HEK293 (cell line): ENCODE results near the gene LSM10.

Experiments used
- CTCF ChIA-PET: fragments of 350-600 bp; formaldehyde crosslinking; extraction: SDS; loops from one replicate; lab custom pipeline; 2021; ENCODE audit warnings: antibody characterized with exemption; lab: Yijun Ruan, JAX
- POLR2A ChIA-PET: fragments of 300-600 bp; formaldehyde crosslinking; extraction: SDS; loops from one replicate; lab custom pipeline; 2020; ENCODE audit warnings: antibody characterized with exemption, inconsistent platforms; lab: Yijun Ruan, JAX
- H3K27ac ChIP-seq: fragments of 200-500 bp; sonication (Bioruptor generic); 2 replicates; pipeline ENCODE4 v1.5.1; 2014; ENCODE audit warnings: low read depth, low read length, control low read depth, inconsistent platforms; ENCODE audit errors: extremely low read depth
- H3K36me3 ChIP-seq, 2 experiments: fragments of 200-500 bp in 1 of 2; sonication (Bioruptor generic) in 1 of 2; 1 replicate in 1 of 2; 2 replicates in 1 of 2; pipeline ENCODE4 v1.5.1; 2014 to 2017; ENCODE audit warnings: inconsistent platforms in 2 of 2, low read length in 2 of 2; ENCODE audit not compliant: control insufficient read depth in 2 of 2, insufficient read depth in 1 of 2
- H3K4me1 ChIP-seq: fragments of 200-500 bp; sonication (Bioruptor generic); 2 replicates; pipeline ENCODE4 v1.5.1; 2014; ENCODE audit warnings: mild to moderate bottlenecking, low read length, inconsistent platforms; ENCODE audit not compliant: control insufficient read depth, insufficient read depth
- H3K4me3 ChIP-seq: 2 replicates; pipeline ENCODE4 v1.5.1; 2011; ENCODE audit warnings: low read depth, mild to moderate bottlenecking, control low read depth, low read length, moderate library complexity
- H3K9me3 ChIP-seq: fragments of 200-500 bp; sonication (Bioruptor generic); 2 replicates; pipeline ENCODE4 v1.5.1; 2014; ENCODE audit warnings: low read depth, low read length, inconsistent platforms; ENCODE audit not compliant: control insufficient read depth, insufficient read depth
- KLF9 ChIP-seq: fragments of 450-650 bp; formaldehyde crosslinking; IDR thresholded peaks from 2 replicates; pipeline ENCODE4 v1.5.1; 2016; ENCODE audit warnings: missing biosample characterization, missing genetic modification characterization, low read depth
- MEIS1 ChIP-seq: sonication (generic); formaldehyde crosslinking; IDR thresholded peaks from 2 replicates; pipeline ENCODE4 v1.8.1; 2022; ENCODE audit warnings: missing genetic modification reagents, mild to moderate bottlenecking, borderline replicate concordance
- YY1 ChIP-seq: fragments of 450-650 bp; formaldehyde crosslinking; IDR thresholded peaks from 2 replicates; pipeline ENCODE4 v1.5.1; 2018; ENCODE audit warnings: missing biosample characterization, missing genetic modification characterization
- ZBTB21 ChIP-seq: fragments of 450-650 bp; formaldehyde crosslinking; IDR thresholded peaks from 2 replicates; pipeline ENCODE4 v1.5.1; 2017; ENCODE audit warnings: missing biosample characterization, missing genetic modification characterization
- ZFP37 ChIP-seq: fragments of 450-650 bp; formaldehyde crosslinking; IDR thresholded peaks from 2 replicates; pipeline ENCODE4 v1.5.1; 2016; ENCODE audit warnings: missing biosample characterization, missing genetic modification characterization
- ZNF157 ChIP-seq: fragments of 450-650 bp; formaldehyde crosslinking; IDR thresholded peaks from 2 replicates; pipeline ENCODE4 v1.5.1; 2016; ENCODE audit warnings: missing biosample characterization, missing genetic modification characterization
- ZNF175 ChIP-seq: fragments of 450-650 bp; formaldehyde crosslinking; IDR thresholded peaks from 2 replicates; pipeline ENCODE4 v1.5.1; 2016; ENCODE audit warnings: missing biosample characterization, missing genetic modification characterization
- ZNF248 ChIP-seq: fragments of 450-650 bp; formaldehyde crosslinking; IDR thresholded peaks from 2 replicates; pipeline ENCODE4 v1.5.1; 2017; ENCODE audit warnings: missing biosample characterization, missing genetic modification characterization
- ZNF266 ChIP-seq: fragments of 450-650 bp; formaldehyde crosslinking; IDR thresholded peaks from 2 replicates; pipeline ENCODE4 v1.5.1; 2016; ENCODE audit warnings: missing biosample characterization, missing genetic modification characterization, low read depth
- ZNF394 ChIP-seq: fragments of 450-650 bp; formaldehyde crosslinking; IDR thresholded peaks from 2 replicates; pipeline ENCODE4 v1.5.1; 2016; ENCODE audit warnings: missing biosample characterization, missing genetic modification characterization, mild to moderate bottlenecking, moderate library complexity, borderline replicate concordance
- ZNF48 ChIP-seq: fragments of 450-650 bp; formaldehyde crosslinking; IDR thresholded peaks from 2 replicates; pipeline ENCODE4 v1.5.1; 2016; ENCODE audit warnings: missing biosample characterization, missing genetic modification characterization
- ZNF548 ChIP-seq: fragments of 450-650 bp; formaldehyde crosslinking; IDR thresholded peaks from 2 replicates; pipeline ENCODE4 v1.5.1; 2016; ENCODE audit warnings: missing biosample characterization, missing genetic modification characterization
- ZNF555 ChIP-seq: fragments of 450-650 bp; formaldehyde crosslinking; conservative IDR thresholded peaks from 2 replicates; pipeline ENCODE4 v1.5.1; 2017; ENCODE audit warnings: missing biosample characterization, mild to moderate bottlenecking, missing genetic modification characterization, inconsistent platforms
- ZNF571 ChIP-seq: fragments of 450-650 bp; formaldehyde crosslinking; IDR thresholded peaks from 2 replicates; pipeline ENCODE4 v1.5.0; 2017; ENCODE audit warnings: missing biosample characterization, missing genetic modification characterization
- ZNF629 ChIP-seq: fragments of 450-650 bp; formaldehyde crosslinking; IDR thresholded peaks from 2 replicates; pipeline ENCODE4 v1.5.1; 2017; ENCODE audit warnings: missing biosample characterization, missing genetic modification characterization
- ZNF658 ChIP-seq: fragments of 450-650 bp; formaldehyde crosslinking; IDR thresholded peaks from 2 replicates; pipeline ENCODE4; 2016; ENCODE audit warnings: missing biosample characterization, missing genetic modification characterization
- ZNF660 ChIP-seq: fragments of 450-650 bp; IDR thresholded peaks from 2 replicates; pipeline ENCODE4 v1.5.1; 2018; ENCODE audit warnings: missing biosample characterization, mild to moderate bottlenecking, missing genetic modification characterization
- ZNF785 ChIP-seq: fragments of 450-650 bp; formaldehyde crosslinking; IDR thresholded peaks from 2 replicates; pipeline ENCODE4 v1.5.1; 2016; ENCODE audit warnings: missing biosample characterization, missing genetic modification characterization
- TF ChIP-seq, protein P1 (sequence below): fragments of 450-650 bp; formaldehyde crosslinking; IDR thresholded peaks from 2 replicates; pipeline ENCODE4 v1.5.1; 2016; ENCODE audit warnings: missing biosample characterization, missing genetic modification characterization
- TF ChIP-seq, protein P2 (sequence below): fragments of 450-650 bp; formaldehyde crosslinking; IDR thresholded peaks from 2 replicates; pipeline ENCODE4 v1.5.1; 2016; ENCODE audit warnings: missing biosample characterization, missing genetic modification characterization, low read depth
- TF ChIP-seq, protein P3 (sequence below): fragments of 450-650 bp; formaldehyde crosslinking; IDR thresholded peaks from 2 replicates; pipeline ENCODE4 v1.5.1; 2016; ENCODE audit warnings: missing biosample characterization, missing genetic modification characterization
- TF ChIP-seq, protein P4 (sequence below): fragments of 450-650 bp; formaldehyde crosslinking; IDR thresholded peaks from 2 replicates; pipeline ENCODE4 v1.5.0; 2017; ENCODE audit warnings: missing biosample characterization, missing genetic modification characterization, borderline replicate concordance

The LSM10 gene

DNA sequence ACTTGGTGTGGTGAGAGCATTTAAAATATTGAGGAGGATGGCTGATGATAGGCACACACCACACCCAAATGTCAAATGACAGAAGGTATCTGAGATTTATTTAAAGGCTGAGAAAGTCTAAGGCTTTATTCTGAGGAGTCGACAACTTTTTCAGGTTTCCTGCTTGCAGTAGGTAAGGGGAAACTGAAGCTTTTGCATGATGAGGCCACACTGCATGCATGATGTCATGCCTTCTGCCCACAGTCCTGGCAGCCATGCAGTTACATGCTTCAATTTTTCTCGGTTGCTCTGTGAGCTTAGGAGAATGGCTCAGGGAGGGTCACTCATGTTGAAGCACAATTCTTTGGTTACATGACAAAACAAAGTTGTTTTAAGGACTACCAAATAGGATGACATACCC lies 45.6 kb upstream of the LSM10 start:
- POLR2A ChIA-PET = interaction anchor here (0.7 to 0.8 kb wide), 2 partner anchors 21 to 309 kb away, joined by 3 read pairs; partner anchors contain the start of gene MRPS15
- Histone ChIP-seq H3K36me3 (peaks cover 0 to 4% of the 10 kb centered on the region in 2 experiments; a peak in 1 of 3 replicates), H3K27ac (no peak overlapping the region), H3K9me3 (no peaks in the 10 kb centered on the region), H3K4me3 (no peak overlapping the region), H3K4me1 (no peaks in the 10 kb centered on the region)
- CTCF ChIA-PET = no interaction called here
- TF ChIP-seq ZNF157 (tag by site-specific recombination) = no peak
- TF ChIP-seq, protein P1, sequence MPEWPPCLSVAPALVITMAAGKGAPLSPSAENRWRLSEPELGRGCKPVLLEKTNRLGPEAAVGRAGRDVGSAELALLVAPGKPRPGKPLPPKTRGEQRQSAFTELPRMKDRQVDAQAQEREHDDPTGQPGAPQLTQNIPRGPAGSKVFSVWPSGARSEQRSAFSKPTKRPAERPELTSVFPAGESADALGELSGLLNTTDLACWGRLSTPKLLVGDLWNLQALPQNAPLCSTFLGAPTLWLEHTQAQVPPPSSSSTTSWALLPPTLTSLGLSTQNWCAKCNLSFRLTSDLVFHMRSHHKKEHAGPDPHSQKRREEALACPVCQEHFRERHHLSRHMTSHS = no peak
- peak; percentile 57; the same call in 1 of the 2 replicates for TF ChIP-seq ZNF629 (tag by site-specific recombination)
- no peak for TF ChIP-seq ZNF175
- TF ChIP-seq ZBTB21 (tag by site-specific recombination) = peak; percentile 64
- TF ChIP-seq KLF9 (tag by site-specific recombination) = no peak
- TF ChIP-seq, protein P2, sequence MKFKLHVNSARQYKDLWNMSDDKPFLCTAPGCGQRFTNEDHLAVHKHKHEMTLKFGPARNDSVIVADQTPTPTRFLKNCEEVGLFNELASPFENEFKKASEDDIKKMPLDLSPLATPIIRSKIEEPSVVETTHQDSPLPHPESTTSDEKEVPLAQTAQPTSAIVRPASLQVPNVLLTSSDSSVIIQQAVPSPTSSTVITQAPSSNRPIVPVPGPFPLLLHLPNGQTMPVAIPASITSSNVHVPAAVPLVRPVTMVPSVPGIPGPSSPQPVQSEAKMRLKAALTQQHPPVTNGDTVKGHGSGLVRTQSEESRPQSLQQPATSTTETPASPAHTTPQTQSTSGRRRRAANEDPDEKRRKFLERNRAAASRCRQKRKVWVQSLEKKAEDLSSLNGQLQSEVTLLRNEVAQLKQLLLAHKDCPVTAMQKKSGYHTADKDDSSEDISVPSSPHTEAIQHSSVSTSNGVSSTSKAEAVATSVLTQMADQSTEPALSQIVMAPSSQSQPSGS (tag by site-specific recombination) = peak; percentile 39; the same call in 1 of the 2 replicates

DNA sequence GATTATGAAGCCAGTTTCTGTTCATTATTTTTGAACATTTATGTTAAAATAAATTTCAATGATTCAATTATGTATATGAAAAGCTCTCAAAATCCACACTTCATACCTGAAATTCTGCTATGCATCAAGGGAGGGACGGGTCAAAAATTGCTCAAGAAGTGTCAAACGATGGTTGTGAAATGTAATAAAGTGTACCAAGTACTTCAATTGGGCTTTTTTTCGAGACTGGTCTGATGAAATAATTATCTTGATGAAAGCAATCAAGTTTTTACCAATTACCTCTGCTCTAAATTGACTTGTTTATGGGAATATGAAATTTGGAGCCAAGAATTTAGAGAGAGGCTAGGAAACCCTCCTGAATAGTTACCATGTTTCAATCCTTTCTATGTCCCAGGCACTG lies 44.6 kb upstream of the LSM10 start:
- Histone ChIP-seq H3K27ac (no peak overlapping the region), H3K36me3 (peaks cover 0 to 8% of the 10 kb centered on the region in 2 experiments; a peak in 2 of 3 replicates), H3K4me1 (no peaks in the 10 kb centered on the region), H3K4me3 (no peak overlapping the region), H3K9me3 (no peaks in the 10 kb centered on the region)
- CTCF ChIA-PET = interaction anchor here (1.0 kb wide), 1 partner anchor 29 kb away, joined by 3 read pairs; no protein-coding TSS in a partner anchor
- no peak for TF ChIP-seq MEIS1 (CRISPR knock-in tag)
- TF ChIP-seq, protein P3, sequence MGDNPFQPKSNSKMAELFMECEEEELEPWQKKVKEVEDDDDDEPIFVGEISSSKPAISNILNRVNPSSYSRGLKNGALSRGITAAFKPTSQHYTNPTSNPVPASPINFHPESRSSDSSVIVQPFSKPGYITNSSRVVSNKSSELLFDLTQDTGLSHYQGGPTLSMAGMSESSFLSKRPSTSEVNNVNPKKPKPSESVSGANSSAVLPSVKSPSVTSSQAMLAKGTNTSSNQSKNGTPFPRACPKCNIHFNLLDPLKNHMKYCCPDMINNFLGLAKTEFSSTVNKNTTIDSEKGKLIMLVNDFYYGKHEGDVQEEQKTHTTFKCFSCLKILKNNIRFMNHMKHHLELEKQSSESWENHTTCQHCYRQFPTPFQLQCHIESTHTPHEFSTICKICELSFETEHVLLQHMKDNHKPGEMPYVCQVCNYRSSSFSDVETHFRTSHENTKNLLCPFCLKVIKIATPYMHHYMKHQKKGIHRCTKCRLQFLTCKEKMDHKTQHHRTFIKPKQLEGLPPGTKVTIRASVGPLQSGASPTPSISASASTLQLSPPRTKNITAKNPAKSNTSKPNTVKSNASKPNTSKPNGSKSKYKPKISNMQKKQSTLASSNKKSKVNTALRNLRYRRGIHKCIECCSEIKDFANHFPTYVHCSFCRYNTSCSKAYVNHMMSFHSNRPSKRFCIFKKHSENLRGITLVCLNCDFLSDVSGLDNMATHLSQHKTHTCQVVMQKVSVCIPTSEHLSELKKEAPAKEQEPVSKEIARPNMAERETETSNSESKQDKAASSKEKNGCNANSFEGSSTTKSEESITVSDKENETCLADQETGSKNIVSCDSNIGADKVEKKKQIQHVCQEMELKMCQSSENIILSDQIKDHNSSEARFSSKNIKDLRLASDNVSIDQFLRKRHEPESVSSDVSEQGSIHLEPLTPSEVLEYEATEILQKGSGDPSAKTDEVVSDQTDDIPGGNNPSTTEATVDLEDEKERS = no peak
- TF ChIP-seq ZNF785 (tag by site-specific recombination) = no peak
- no peak for TF ChIP-seq ZNF555 (tag by site-specific recombination)
- no peak for TF ChIP-seq ZNF266
- TF ChIP-seq ZNF571 = no peak
- TF ChIP-seq ZNF548 = no peak
- no peak for TF ChIP-seq ZFP37
- no peak for TF ChIP-seq ZNF660
- TF ChIP-seq ZNF394 (tag by site-specific recombination) = no peak
- POLR2A ChIA-PET = no interaction called here

DNA sequence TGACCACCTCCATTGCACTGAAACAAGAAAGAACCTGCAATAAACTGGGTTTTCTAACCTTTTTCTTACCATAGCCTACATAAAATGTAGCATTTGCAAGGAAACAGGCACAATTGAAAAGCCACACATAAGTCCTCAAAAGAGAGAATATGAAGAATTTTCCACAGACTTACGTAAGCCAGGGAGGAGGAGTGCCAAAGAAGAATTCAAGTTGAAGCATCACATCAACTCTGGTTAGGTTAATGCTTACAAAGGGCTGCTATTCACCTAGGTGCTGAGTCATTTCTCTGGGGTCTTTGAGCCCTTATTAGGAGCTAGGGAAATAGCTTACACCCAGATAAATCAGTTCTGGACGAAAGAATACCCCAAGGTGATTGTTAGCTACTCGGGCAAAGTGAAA lies 42.9 kb upstream of the LSM10 start:
- Histone ChIP-seq H3K9me3 (no peaks in the 10 kb centered on the region), H3K4me3 (no peak overlapping the region), H3K27ac (no peak overlapping the region), H3K4me1 (no peaks in the 10 kb centered on the region), H3K36me3 (peaks cover 0 to 14% of the 10 kb centered on the region in 2 experiments; a peak in 2 of 3 replicates)
- TF ChIP-seq ZNF248 (tag by site-specific recombination) (no peak), YY1 (tag by site-specific recombination) (no peak), ZNF48 (no peak), ZNF266 (no peak), ZNF658 (no peak)
- TF ChIP-seq, protein P4, sequence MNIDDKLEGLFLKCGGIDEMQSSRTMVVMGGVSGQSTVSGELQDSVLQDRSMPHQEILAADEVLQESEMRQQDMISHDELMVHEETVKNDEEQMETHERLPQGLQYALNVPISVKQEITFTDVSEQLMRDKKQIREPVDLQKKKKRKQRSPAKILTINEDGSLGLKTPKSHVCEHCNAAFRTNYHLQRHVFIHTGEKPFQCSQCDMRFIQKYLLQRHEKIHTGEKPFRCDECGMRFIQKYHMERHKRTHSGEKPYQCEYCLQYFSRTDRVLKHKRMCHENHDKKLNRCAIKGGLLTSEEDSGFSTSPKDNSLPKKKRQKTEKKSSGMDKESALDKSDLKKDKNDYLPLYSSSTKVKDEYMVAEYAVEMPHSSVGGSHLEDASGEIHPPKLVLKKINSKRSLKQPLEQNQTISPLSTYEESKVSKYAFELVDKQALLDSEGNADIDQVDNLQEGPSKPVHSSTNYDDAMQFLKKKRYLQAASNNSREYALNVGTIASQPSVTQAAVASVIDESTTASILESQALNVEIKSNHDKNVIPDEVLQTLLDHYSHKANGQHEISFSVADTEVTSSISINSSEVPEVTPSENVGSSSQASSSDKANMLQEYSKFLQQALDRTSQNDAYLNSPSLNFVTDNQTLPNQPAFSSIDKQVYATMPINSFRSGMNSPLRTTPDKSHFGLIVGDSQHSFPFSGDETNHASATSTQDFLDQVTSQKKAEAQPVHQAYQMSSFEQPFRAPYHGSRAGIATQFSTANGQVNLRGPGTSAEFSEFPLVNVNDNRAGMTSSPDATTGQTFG (tag by site-specific recombination) = no peak
- ChIA-PET POLR2A (no interaction called here), CTCF (interaction anchor here (1.1 kb wide), 1 partner anchor 10 kb away, joined by 3 read pairs; the partner anchor contains the start of gene OSCP1)
